Measurements from ENCODE around the gene GORAB. TPM values are rescaled to one million over a fixed set of nuclear protein-coding genes. Genes with fewer than 3 reads are reported as not detected.

GORAB gene
- total and polyA plus RNA-seq, 2 of the 8 experiments (the other 6 are each of a cell fraction or from before 2014, with no cell fraction given): 4.0 to 9.6 TPM

DNA sequence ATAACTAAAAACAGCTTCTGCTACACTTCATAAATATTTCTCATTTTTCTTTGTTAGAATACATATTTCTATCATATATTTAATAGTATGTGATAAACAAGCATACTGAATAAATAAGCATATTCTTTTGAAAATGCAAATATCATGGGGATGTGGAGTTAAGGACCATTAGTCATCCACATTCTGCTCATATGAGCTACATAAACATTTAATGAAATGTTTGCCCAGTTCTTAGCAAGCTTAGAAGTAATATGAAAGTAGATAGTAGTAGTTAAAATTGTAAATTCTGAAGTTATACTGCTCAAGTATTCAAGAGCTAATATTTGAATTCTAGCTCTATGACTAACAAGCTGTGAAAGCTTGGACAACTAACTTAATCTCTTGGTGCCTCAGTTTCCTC lies 10.1 kb upstream of the GORAB start:
- no peaks in the 10 kb centered on the region for H3K27me3 ChIP-seq (replicated peaks in 1 of 4; ENCODE audit: control insufficient read depth in 3 of 4, extremely low read depth in 1 of 4, insufficient read depth in 3 of 4, low read length in 3 of 4)
- H2AFZ ChIP-seq (ENCODE audit: low read length): no peak overlapping the region
- TF ChIP-seq RXRA (IDR thresholded peaks at IDR 0.05; ENCODE audit: insufficient read depth, low read depth, low read length) (no peak), TCF12 (IDR thresholded peaks at IDR 0.05; ENCODE audit: low read depth, low read length) (no peak), NRF1 (IDR thresholded peaks at IDR 0.05; ENCODE audit: low read depth, low read length) (no peak), HDAC6 (IDR thresholded peaks at IDR 0.05; ENCODE audit: low read depth, low read length) (no peak), CEBPB (IDR thresholded peaks at IDR 0.05; ENCODE audit: low read depth, low read length) (no peak), EGR1 (IDR thresholded peaks at IDR 0.05; ENCODE audit: borderline replicate concordance, low read depth, low read length) (no peak), KDM4A (IDR thresholded peaks at IDR 0.05; ENCODE audit: low read depth, low read length, severe bottlenecking) (no peak), SP4 (IDR thresholded peaks at IDR 0.05; ENCODE audit: low read length) (no peak), CHD2 (IDR thresholded peaks at IDR 0.05; ENCODE audit: low read length) (no peak), SP1 (IDR thresholded peaks at IDR 0.05; ENCODE audit: low read depth, low read length) (no peak), PHF8 (conservative IDR thresholded peaks at IDR 0.05; ENCODE audit: low read depth, low read length) (no peak)
- TF ChIP-seq, protein P1, sequence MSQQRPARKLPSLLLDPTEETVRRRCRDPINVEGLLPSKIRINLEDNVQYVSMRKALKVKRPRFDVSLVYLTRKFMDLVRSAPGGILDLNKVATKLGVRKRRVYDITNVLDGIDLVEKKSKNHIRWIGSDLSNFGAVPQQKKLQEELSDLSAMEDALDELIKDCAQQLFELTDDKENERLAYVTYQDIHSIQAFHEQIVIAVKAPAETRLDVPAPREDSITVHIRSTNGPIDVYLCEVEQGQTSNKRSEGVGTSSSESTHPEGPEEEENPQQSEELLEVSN (IDR thresholded peaks at IDR 0.05): no peak
- H3K4me1 ChIP-seq (replicated peaks in 1 of 4; ENCODE audit: control insufficient read depth in 3 of 4, insufficient read depth in 4 of 4, low read length in 3 of 4): no peaks in the 10 kb centered on the region
- H3K4me2 ChIP-seq (ENCODE audit: insufficient read depth in 1 of 2, low read depth in 2 of 2, low read length in 2 of 2): no peak overlapping the region
- no peak overlapping the region for H3K14ac ChIP-seq (ENCODE audit: insufficient read length)
- no peak overlapping the region for H3K9ac ChIP-seq (replicated peaks in 1 of 4; ENCODE audit: extremely low read depth in 1 of 4, low read depth in 3 of 4, low read length in 3 of 4)
- no peak overlapping the region for H3K23ac ChIP-seq (ENCODE audit: insufficient read length)
- H3K23me2 ChIP-seq (ENCODE audit: low read depth, low read length): no peaks in the 10 kb centered on the region
- H4K5ac ChIP-seq (ENCODE audit: insufficient read length, low read depth, low read length): no peak overlapping the region
- no peak overlapping the region for H2BK15ac ChIP-seq (ENCODE audit: low read length)
- no peak overlapping the region for H2AK5ac ChIP-seq (ENCODE audit: low read depth, low read length)
- H2BK20ac ChIP-seq (ENCODE audit: low read length): no peak overlapping the region
- no peak overlapping the region for H4K8ac ChIP-seq (ENCODE audit: extremely low read depth, insufficient read depth, low read length)
- H3K4ac ChIP-seq (replicated peaks; ENCODE audit: insufficient read length, low read depth, low read length): no peak overlapping the region
- no peak overlapping the region for H3K4me3 ChIP-seq (ENCODE audit: extremely low read depth in 1 of 4, insufficient read depth in 2 of 4, low read depth in 3 of 4, low read length in 4 of 4)
- H3K18ac ChIP-seq (ENCODE audit: extremely low read depth, low read length): no peak overlapping the region
- H2BK120ac ChIP-seq (replicated peaks; ENCODE audit: low read depth, low read length): no peak overlapping the region
- no peaks in the 10 kb centered on the region for H3K79me2 ChIP-seq (ENCODE audit: control insufficient read depth in 1 of 2, insufficient read depth in 2 of 2, low read length in 2 of 2)
- H3K27ac ChIP-seq (ENCODE audit: low read depth, low read length): no peak overlapping the region
- H2BK5ac ChIP-seq (ENCODE audit: low read depth, low read length): no peak overlapping the region
- H3K36me3 ChIP-seq (ENCODE audit: control insufficient read depth in 2 of 4, insufficient read depth in 4 of 4, low read length in 3 of 4): no peaks in the 10 kb centered on the region
- POLR2A ChIA-PET (ENCODE audit: partially characterized antibody): no interaction called here
- DNase-seq (ENCODE audit: low read depth in 1 of 2, low spot score in 2 of 2) (no peak), FAIRE-seq (no peak)
- no peaks in the 10 kb centered on the region for H3K9me3 ChIP-seq (ENCODE audit: insufficient read depth in 2 of 2, low read depth in 1 of 2, low read length in 1 of 2)
- H4K91ac ChIP-seq (replicated peaks; ENCODE audit: insufficient read length, low read length): no peak overlapping the region
- H3K56ac ChIP-seq (replicated peaks; ENCODE audit: insufficient read length, low read depth, low read length): no peak overlapping the region
- H3K79me1 ChIP-seq (ENCODE audit: low read depth, low read length): no peaks in the 10 kb centered on the region
- no peak overlapping the region for H2BK12ac ChIP-seq (ENCODE audit: low read depth, low read length)
- CTCF ChIA-PET (ENCODE audit: partially characterized antibody): interaction anchor here (0.7 to 1.4 kb wide), 2 partner anchors 8 to 20 kb away, joined by 3 to 4 read pairs; no protein-coding TSS in a partner anchor
- H4K20me1 ChIP-seq (replicated peaks in 1 of 2; ENCODE audit: control insufficient read depth in 1 of 2, insufficient read depth in 2 of 2, low read length in 2 of 2): no peaks in the 10 kb centered on the region

Data from H1 (cell line).